ENCODE data around the gene KCNQ1. TPM values are rescaled to one million over a fixed set of nuclear protein-coding genes. Genes with fewer than 3 reads are reported as not detected.

The KCNQ1 gene
- polyA plus RNA-seq, 1 of the 3 experiments (the other 2 are of a cell fraction): 0.05 TPM

DNA sequence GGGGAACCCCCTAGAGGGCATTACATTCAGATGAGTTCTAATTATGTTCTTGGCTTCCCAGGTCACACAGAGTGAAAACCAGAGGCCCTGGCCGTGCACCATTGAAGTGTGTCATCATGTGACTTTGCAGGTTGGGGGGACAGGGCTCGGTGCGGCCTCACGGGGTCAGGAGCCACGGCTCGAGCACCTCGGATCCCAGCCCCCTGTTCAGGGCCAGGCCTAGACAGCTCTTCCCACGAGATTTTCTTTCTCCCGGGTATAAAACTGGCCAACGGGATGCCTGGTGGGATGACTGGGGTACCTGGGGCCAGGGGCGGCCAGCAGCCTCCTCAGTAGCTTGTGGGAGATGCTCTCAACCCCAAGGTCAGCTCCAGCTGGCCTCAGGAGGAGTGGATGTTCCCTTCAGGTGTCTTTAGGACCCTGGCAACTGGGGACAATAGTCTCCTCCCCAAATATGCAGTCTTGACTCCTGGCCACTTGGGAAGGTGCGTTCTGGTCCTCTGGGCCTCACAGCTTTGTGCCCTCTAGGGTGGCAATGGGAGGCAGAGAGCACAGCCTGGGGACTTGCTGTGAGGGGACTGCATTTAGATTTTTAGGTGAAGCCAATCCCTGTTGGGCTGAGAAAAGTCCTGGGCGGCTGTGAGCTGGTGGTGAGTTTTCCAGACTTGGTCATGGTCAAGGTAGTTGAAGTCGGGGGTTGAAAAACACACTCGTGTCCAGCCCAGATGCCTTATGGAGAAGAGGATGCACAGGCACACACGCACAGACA is 95.6 kb downstream of the KCNQ1 start:
- H3K36me3 ChIP-seq (replicated peaks in 1 of 2; ENCODE audit: control insufficient read depth in 1 of 2, insufficient read depth in 2 of 2, low read length in 1 of 2): no peaks in the 10 kb centered on the region
- WGBS (ENCODE audit: low lambda C conversion rate): 76% methylated on average over 5 of the region's 16 CpGs
- H3K9me3 ChIP-seq: no peaks in the 10 kb centered on the region
- DNase-seq: no peak
- no peak overlapping the region for H3K4me2 ChIP-seq
- no peaks in the 10 kb centered on the region for H3K27me3 ChIP-seq (ENCODE audit: insufficient read depth)
- POLR2A ChIA-PET: no interaction called here
- H3K4me3 ChIP-seq (ENCODE audit: low read depth in 2 of 2, low read length in 1 of 2): no peak overlapping the region
- H3K27ac ChIP-seq (ENCODE audit: low read depth in 2 of 2, low read length in 1 of 2): no peak overlapping the region
- no peaks in the 10 kb centered on the region for H3K9me2 ChIP-seq
- H4K20me1 ChIP-seq (ENCODE audit: insufficient read depth): no peaks in the 10 kb centered on the region
- H3F3A ChIP-seq (replicated peaks; ENCODE audit: insufficient read depth): no peaks in the 10 kb centered on the region
- CTCF ChIA-PET: interaction anchor here (1.0 to 15.4 kb wide), 3 partner anchors 8 to 348 kb away, joined by 4 to 1016 read pairs (median 15); partner anchors contain the start of gene CDKN1C
- no peaks in the 10 kb centered on the region for H3K79me2 ChIP-seq (ENCODE audit: insufficient read depth)
- H2AFZ ChIP-seq (ENCODE audit: low read depth): no peak overlapping the region
- H3K4me1 ChIP-seq (ENCODE audit: control insufficient read depth in 1 of 2, insufficient read depth in 2 of 2, low read depth in 1 of 2, low read length in 1 of 2): no peaks in the 10 kb centered on the region
- no peak overlapping the region for H3K9ac ChIP-seq
- TF ChIP-seq, protein P1, sequence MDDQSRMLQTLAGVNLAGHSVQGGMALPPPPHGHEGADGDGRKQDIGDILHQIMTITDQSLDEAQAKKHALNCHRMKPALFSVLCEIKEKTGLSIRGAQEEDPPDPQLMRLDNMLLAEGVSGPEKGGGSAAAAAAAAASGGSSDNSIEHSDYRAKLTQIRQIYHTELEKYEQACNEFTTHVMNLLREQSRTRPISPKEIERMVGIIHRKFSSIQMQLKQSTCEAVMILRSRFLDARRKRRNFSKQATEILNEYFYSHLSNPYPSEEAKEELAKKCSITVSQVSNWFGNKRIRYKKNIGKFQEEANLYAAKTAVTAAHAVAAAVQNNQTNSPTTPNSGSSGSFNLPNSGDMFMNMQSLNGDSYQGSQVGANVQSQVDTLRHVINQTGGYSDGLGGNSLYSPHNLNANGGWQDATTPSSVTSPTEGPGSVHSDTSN (IDR thresholded peaks at IDR 0.05): no peak
- TF ChIP-seq RAD21 (IDR thresholded peaks at IDR 0.05; ENCODE audit: low read length) (no peak), NRF1 (IDR thresholded peaks at IDR 0.05; ENCODE audit: low read depth, low read length) (no peak), ELF1 (IDR thresholded peaks at IDR 0.05) (no peak), RFX5 (IDR thresholded peaks at IDR 0.05; ENCODE audit: low read length) (no peak)

DNA sequence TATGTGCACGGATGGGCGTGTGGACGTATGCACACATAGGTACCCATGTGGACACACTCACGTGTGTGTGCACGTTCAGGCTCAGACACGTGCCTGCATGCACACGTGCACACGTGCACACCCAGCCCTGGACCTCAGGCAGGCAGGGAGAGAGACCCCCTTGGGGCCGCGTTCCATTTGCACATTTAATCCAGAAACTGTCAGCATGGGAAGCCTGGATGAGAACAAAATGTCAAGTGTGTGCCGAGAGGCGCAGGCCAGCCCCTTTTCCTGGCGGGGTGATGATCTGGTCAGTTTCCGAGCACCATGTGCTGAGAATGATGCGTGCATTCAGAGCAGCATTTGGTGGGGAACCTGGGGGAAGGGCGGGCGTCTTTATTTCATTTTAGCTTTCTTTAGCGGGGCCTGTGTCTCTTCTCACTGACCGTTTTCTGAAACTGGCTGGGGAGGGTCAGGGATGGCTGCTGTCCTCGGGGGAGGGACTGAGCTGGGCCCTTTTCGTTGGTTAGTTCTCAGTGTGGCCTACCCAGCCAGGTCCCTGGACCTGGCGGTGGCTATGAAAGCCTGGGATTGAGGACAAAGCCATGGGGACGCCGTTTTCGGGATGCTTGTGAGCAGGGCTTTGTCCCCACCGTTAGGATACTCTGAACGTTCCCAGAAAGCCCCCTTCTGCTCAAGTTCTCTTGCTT is 96.3 kb downstream of the KCNQ1 start:
- WGBS (ENCODE audit: low lambda C conversion rate): 69% methylated on average over 22 of the region's 27 CpGs
- Histone ChIP-seq H3K27ac (ENCODE audit: low read depth in 2 of 2, low read length in 1 of 2) (no peak overlapping the region), H3K27me3 (ENCODE audit: insufficient read depth) (no peaks in the 10 kb centered on the region), H3K79me2 (ENCODE audit: insufficient read depth) (no peaks in the 10 kb centered on the region), H3F3A (replicated peaks; ENCODE audit: insufficient read depth) (no peaks in the 10 kb centered on the region), H4K20me1 (ENCODE audit: insufficient read depth) (no peaks in the 10 kb centered on the region), H3K4me2 (no peak overlapping the region), H3K9me3 (no peaks in the 10 kb centered on the region), H3K4me3 (ENCODE audit: low read depth in 2 of 2, low read length in 1 of 2) (no peak overlapping the region), H2AFZ (ENCODE audit: low read depth) (no peak overlapping the region), H3K4me1 (ENCODE audit: control insufficient read depth in 1 of 2, insufficient read depth in 2 of 2, low read depth in 1 of 2, low read length in 1 of 2) (no peaks in the 10 kb centered on the region), H3K9me2 (no peaks in the 10 kb centered on the region), H3K36me3 (replicated peaks in 1 of 2; ENCODE audit: control insufficient read depth in 1 of 2, insufficient read depth in 2 of 2, low read length in 1 of 2) (no peaks in the 10 kb centered on the region), H3K9ac (no peak overlapping the region)
- DNase-seq: no peak
- ChIA-PET POLR2A (no interaction called here), CTCF (interaction anchor here (1.7 to 15.4 kb wide), 4 partner anchors 8 to 348 kb away, joined by 3 to 1016 read pairs (median 10); partner anchors contain the start of gene CDKN1C)
- TF ChIP-seq CHD2 (IDR thresholded peaks at IDR 0.05; ENCODE audit: low read length, partially characterized antibody) (no peak), TEAD4 (IDR thresholded peaks at IDR 0.05; ENCODE audit: borderline replicate concordance, insufficient read depth) (no peak), RAD21 (IDR thresholded peaks at IDR 0.05; ENCODE audit: low read length) (no peak), JUND (IDR thresholded peaks at IDR 0.05) (no peak), TAF1 (IDR thresholded peaks at IDR 0.05; ENCODE audit: borderline replicate concordance, low read depth, low read length) (no peak), POLR2AphosphoS5 (IDR thresholded peaks at IDR 0.05; ENCODE audit: low read depth, low read length) (no peak), FOXJ3 (CRISPR knock-in tag; IDR thresholded peaks at IDR 0.05) (no peak), SMC3 (IDR thresholded peaks at IDR 0.05; ENCODE audit: low read depth, low read length) (no peak), EZH2phosphoT487 (IDR thresholded peaks at IDR 0.05; ENCODE audit: borderline replicate concordance, low read depth) (no peak), FOSL2 (IDR thresholded peaks at IDR 0.05; ENCODE audit: borderline replicate concordance, low read depth) (no peak), TCF12 (IDR thresholded peaks at IDR 0.05) (no peak), RCOR1 (IDR thresholded peaks at IDR 0.05; ENCODE audit: low read length) (no peak)
- TF ChIP-seq, protein P2, sequence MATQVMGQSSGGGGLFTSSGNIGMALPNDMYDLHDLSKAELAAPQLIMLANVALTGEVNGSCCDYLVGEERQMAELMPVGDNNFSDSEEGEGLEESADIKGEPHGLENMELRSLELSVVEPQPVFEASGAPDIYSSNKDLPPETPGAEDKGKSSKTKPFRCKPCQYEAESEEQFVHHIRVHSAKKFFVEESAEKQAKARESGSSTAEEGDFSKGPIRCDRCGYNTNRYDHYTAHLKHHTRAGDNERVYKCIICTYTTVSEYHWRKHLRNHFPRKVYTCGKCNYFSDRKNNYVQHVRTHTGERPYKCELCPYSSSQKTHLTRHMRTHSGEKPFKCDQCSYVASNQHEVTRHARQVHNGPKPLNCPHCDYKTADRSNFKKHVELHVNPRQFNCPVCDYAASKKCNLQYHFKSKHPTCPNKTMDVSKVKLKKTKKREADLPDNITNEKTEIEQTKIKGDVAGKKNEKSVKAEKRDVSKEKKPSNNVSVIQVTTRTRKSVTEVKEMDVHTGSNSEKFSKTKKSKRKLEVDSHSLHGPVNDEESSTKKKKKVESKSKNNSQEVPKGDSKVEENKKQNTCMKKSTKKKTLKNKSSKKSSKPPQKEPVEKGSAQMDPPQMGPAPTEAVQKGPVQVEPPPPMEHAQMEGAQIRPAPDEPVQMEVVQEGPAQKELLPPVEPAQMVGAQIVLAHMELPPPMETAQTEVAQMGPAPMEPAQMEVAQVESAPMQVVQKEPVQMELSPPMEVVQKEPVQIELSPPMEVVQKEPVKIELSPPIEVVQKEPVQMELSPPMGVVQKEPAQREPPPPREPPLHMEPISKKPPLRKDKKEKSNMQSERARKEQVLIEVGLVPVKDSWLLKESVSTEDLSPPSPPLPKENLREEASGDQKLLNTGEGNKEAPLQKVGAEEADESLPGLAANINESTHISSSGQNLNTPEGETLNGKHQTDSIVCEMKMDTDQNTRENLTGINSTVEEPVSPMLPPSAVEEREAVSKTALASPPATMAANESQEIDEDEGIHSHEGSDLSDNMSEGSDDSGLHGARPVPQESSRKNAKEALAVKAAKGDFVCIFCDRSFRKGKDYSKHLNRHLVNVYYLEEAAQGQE (IDR thresholded peaks at IDR 0.05; ENCODE audit: low read depth, low read length): no peak
- TF ChIP-seq, protein P3, sequence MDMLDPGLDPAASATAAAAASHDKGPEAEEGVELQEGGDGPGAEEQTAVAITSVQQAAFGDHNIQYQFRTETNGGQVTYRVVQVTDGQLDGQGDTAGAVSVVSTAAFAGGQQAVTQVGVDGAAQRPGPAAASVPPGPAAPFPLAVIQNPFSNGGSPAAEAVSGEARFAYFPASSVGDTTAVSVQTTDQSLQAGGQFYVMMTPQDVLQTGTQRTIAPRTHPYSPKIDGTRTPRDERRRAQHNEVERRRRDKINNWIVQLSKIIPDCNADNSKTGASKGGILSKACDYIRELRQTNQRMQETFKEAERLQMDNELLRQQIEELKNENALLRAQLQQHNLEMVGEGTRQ (IDR thresholded peaks at IDR 0.05; ENCODE audit: borderline replicate concordance, low read depth, low read length): no peak
- TF ChIP-seq, protein P4, sequence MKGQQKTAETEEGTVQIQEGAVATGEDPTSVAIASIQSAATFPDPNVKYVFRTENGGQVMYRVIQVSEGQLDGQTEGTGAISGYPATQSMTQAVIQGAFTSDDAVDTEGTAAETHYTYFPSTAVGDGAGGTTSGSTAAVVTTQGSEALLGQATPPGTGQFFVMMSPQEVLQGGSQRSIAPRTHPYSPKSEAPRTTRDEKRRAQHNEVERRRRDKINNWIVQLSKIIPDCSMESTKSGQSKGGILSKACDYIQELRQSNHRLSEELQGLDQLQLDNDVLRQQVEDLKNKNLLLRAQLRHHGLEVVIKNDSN (IDR thresholded peaks at IDR 0.05; ENCODE audit: borderline replicate concordance, low read depth): no peak
- TF ChIP-seq, protein P1 (IDR thresholded peaks at IDR 0.05): no peak

Data from SK-N-SH (cell line).